NCI-H2029 treated with DMSO at 0.1 percent for 48 hours (cell line): ENCODE data around the gene ZBTB21.
A peak's percentile ranks its signal among the peaks of the same experiment; 100 is the strongest.
"Not testable (repeated sequence)": the region's sequence is repeated elsewhere in the genome, so short reads cannot be mapped to it uniquely, and the experiment has no call there.

ENCODE experiments used
- DNase-seq: peaks from one replicate; lab custom pipeline; 2025; lab: John Stamatoyannopoulos, UW

ZBTB21 gene

DNA sequence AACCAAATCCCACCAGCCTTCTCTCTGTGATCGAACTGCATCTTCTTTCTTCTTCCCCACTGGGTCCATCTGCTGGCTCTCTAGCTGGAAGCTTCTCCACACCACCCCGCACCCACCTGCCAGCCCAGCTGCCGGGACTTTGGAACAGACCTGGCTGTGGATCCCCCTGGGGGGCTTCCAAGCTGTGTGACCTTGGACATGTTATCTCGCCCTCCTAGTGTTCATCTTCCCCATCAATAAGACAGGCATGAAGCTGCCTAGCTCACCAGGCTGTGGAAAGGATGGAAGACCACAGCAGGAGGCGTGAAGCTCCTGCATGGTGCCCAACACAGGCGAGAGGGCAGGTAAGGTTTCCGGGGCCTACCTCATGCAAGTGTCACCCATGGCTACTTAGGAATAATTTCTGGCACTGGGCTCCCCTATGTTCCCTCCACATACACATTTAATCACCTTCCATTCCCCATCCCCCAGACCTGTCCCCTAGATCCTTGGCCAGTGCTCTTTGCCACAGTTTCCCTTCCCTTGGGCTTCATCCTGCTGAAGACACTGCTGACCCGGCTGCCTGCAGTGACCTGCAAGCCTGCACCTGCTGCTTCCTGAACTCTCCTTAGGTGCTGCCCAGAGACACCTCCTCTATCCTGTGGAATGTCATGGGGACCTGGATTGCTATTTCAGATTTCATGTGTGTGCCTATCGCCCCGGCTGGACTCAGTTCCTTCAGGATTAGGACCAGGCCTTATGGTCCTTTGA, 43.1 kb downstream of the ZBTB21 start:
- no peak for DNase-seq

DNA sequence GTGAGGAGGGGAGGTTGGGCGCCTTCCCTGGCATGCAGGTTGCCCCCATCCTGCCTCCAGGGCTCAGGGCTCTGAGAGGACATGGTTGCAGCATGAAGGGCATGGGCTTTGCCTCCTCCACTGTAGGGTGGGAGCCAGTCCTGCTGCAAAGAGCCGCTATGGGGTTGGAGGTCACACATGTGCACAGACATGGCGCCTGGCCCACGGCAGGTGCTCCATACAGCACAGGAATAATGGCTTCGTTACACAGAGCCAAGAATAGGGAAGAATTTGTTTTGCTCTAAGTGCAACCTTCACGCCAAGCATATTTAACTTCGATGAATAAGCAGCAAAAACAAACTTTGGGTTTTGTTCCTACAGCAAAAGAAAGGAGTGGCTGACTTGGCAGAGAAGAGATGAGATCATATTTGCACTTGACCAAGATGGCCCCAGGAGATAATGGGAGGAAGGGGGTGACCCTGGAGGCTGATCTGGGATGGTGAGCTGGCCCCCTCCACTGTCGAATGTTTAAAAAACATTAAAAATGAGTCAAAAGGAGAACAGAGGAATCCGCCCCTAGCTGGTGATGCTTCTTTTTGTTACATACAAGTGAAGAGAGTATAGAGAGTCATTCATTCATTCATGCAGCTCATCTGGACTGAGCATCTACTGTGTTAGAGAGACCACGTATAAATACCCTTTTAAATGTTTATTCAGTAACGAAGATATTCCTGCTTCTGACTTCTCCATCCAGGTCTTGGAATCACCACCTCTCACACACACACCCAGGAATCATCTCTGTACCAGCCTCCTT, 43.9 kb downstream of the ZBTB21 start:
- DNase-seq = no peak

DNA sequence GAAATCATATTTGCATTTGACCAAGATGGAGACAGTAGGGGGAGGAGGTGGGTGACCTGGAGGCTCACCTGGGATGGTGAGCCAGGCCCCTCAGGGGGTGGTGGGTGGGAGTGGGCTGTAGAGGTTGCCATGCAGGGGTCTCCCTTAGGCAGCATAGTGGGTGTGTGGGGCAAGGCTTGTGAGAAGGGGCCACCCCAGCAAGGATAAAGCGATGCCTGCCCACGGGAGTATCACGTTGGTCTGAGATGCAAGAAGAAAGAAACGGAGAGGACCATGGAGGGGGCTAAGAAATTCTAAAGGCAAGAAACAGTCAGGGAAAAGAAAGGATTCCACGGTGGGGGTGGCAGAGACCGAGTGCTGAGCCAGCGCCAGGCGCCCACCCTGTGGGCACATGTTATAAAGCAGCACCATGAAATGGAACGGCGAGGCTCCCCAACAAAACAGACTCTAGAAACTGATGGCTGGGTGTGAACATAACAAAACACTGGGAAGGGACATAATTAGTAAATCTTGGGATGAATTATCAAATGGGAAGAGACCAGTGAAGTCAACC, 44.6 kb downstream of the ZBTB21 start:
- no peak for DNase-seq

DNA sequence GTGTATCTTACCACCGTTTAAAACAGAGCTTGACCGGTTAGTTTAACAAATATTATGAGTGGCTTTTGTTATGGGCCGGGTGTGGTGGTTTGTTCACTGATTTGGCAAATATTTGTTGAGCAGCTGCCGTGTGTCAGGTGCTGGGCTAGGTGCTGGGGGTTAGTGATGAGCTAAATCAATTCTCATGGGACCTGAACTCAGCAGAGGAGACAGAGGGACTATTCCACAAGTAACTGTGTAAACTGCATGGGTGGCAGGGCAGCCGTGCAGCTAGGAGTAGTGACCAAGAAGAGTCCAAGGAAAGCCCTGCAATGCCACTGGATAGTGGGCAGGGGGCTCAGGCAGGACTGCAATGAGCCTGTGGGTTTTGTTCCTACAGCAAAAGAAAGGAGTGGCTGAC, 45.1 kb downstream of the ZBTB21 start:
- DNase-seq = peak; percentile 19

DNA sequence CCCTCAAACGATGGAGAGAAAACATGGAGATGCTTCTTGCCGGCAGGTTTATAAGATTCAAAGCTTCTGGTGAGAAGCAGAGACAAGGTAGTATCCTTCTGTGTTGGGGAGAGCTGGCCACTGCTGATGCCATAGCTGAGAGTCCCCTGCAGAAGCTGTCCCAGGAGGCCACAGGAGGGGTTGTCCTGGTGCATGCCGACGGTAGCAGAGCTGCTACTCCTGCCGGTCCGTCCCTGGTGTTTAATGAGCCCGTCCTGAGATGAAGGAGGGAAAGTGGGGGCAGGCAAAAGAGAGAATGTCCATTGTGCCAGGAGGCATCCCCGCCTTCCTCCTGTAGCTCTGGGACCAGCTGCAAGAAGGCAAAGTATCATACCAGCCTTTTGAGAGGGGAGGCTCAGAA, 46.0 kb downstream of the ZBTB21 start:
- no peak for DNase-seq

DNA sequence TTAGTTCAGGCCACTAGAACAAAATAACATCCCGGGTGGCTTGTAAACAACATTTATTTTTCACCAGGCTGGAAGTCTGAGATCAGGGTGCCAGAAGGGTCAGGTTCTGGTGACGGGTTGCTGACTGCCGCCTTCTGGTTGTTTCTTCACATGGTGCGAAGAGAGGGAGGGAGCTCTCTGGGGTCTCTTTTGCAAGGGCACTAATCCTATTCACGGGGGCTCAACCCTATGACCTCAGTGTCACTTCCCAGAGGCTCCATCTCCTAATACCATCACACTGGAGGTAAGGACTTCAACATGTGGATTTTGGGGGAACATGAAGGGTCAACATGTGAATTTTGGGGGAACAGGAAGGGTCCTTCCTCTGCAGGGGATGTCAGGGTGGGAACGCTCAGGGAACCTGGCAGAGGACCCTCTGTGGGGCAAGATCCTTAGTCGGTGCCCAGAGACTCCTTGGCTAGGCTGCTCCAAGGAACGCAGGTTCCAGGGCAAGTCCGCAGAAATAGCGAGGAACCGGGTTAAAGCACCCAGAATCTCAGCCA, 47.7 kb downstream of the ZBTB21 start:
- no peak for DNase-seq

DNA sequence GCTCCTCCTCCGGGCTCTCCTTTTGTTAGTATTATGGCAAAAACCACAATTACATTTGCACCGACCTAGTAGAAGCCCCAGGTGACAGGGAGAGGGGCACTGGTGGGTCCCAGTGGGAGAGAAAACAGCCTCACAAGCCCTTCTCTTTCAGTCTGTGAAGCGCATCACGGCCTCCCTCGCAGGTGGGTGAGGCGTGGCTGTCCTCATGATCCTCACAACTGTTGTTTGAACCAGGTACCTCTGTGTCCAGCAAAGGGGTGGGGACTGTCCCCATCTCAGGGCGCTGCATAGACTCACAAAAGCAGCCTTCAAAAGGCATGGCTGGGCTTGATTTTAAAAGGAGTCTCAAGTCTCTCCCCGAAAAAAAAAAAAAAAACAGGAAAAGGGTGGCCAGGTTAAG, 48.4 kb downstream of the ZBTB21 start:
- no peak for DNase-seq

DNA sequence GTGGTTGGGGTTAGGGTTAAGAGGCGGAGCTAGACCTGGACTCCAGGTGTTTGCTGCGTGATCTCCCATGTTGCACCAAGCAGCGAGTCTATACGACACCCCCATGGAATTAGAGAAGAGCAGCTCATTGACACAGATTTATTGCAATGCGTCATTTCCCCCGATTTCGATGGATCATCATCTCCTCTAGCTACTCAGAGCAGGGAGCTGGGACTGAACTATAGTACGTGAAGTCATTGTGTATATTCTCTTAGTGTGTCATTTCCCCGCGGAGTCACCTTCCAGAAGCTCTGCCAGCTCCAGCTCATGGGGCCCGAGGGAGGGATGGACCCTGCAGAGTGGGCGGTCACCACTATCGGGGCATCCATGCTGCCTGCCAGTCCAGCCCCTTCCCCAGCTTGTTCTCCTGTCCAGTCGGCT, 48.9 kb downstream of the ZBTB21 start:
- DNase-seq = no peak

DNA sequence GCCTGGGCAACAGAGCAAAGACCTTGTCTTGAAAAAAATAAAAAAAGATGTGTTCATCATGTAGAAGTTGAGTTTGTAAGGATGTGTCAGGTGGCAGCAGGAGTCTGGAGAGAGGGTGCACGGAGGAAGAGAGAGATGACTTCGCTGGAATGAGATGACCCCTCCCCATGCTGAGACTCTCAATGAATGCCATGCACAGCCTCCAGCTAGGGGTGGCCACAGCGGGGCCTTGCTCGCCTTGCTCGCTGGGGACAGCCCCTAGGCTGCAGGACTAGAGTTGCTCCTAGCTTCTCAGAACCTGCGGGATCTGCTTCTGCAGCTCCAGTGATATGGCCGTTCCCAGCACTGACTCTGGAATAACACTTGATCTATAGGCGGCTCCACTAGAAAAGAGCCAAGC, 49.8 kb downstream of the ZBTB21 start:
- DNase-seq = no peak

DNA sequence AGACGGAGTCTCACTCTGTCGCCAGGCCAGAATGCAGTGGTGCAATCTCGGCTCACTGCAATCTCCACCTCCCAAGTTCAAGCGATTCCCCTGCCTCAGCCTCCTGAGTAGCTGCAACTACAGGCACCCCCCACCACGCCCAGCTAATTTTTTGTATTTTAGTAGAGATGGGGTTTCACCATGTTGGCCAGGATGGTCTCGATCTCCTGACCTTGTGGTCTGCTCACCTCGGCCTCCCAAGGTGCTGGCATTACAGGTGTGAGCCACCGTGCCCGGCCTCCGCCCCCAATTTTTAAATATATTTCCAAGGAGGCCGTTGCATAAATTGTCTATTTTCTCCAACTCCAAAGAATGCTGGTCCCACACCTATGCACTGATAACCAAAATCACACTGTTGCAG, 50.5 kb downstream of the ZBTB21 start:
- DNase-seq = not testable (repeated sequence)

DNA sequence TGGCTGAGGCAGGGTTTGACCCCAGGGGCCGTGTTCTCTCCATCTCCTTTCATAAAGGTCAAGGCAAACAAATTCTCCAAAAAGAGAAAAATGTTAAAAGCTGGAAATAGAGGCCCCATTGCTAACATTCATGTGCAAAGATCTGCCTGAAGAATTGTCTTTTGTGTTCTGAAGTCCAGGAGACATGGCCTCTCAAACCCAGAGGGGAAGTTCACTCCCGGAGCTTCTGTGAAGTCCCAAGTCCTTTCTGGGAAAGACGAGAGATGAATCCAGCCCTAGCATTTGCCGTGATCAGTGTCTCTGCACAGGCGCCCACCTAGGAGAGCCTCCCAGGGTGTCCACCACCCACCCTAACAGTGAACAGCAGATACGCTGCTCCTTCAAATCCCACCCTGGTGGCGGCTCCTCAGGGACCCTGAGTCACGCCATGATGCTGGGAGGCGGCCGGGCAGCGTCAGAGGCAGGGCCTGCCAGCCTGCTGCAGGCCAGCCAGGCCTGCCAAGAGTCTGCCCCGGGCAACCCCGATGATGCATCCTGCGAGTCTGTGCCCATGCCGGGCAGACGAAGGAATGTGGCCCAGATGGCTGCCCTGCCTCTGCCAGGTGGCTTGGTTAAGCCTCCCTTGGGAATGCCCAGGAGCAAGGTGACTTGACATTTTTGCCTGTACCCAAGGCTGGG, 51.1 kb downstream of the ZBTB21 start:
- no peak for DNase-seq

DNA sequence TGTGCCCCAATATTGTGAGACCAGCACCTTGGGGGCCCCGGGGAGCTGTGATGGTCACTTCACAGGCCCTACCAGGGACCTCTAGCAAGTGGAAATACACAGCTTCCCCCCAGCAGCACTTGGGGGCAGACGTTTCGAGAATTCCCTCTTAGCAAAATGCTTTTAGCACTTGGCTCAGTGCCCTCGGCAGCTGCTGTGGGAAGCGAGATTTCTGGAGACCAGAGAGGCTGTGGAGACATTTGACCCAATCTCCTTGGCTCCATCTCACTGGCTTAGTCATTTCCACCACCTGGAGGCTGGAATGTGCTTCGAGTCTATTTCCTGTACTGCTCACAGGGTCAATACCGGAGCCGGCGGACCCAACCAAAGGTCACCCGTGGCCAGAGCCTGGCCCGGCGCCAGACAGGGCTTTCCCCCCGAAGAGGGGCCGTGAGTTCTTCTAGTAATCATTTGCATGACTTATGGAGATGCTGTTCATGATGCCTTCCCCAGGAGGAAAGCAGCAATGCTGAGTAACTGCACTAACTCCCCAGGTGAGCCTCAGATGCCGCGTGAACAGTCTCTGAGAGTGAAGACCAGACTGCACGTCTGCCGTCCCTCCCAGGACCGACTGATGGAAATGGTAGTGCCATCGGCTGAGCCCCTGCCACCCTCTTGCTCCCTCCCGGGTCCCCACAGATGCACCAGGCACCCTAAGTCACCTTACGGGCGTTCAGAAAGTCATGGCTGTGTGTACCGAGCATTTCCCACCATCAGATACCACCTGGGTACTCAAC, 52.0 kb downstream of the ZBTB21 start:
- peak; percentile 3 for DNase-seq

DNA sequence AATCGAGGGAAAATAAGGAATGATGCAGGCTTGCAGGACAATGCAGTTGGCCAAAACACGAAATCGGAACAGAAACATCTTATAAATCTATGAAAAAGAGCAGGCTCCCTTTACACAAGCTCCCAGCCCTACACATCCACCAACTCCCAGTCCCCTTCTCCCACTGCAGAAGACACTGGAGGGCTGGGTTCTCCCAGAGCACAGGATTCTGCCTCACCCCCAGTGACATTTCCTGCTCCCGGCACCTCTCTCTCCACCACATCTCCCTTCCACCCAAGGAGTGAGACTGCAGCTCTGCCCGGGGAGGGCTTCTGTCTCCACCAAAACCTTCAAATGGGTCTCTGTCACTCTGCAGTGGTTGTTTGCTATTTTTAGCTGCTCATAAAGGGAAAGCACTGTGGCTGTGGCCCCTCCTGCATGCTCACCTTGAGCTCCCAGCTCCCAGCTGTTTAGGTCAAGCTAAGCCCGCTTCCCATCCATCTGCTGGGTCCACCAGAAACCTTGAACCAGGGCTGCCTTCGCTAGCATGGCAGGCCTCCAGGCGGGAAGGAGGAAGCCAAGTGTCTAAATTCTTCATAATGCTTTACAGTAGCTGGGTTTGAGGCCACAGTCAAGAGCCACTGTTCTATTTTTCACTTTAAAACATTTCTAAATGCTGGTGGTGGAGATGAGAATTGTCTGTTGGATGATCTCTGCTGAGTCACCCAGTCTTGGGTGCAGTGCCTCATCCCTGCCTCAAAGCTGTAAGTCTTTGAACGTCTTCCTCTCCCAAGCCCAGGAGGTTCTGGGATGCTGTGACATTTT, 53.0 kb downstream of the ZBTB21 start:
- DNase-seq = no peak

DNA sequence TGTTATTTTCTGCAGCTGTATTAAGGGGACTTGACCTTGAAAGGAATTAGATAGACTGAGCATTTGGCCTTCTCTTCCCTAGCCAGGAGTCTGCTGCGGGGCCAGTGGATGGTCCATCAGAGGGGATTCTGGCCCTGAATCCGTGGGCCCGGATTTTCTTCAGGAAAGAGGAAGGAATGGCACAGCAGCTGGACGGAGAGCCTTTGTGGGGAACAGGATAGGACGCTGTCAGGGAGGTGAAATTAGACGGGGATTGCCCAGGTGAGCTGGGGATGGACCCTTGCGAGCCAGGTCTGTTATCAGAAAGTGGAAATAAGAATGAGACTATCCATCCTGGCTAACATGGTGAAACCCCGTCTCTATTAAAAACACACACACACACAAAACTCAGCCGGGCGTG, 54.6 kb downstream of the ZBTB21 start:
- DNase-seq = no peak

DNA sequence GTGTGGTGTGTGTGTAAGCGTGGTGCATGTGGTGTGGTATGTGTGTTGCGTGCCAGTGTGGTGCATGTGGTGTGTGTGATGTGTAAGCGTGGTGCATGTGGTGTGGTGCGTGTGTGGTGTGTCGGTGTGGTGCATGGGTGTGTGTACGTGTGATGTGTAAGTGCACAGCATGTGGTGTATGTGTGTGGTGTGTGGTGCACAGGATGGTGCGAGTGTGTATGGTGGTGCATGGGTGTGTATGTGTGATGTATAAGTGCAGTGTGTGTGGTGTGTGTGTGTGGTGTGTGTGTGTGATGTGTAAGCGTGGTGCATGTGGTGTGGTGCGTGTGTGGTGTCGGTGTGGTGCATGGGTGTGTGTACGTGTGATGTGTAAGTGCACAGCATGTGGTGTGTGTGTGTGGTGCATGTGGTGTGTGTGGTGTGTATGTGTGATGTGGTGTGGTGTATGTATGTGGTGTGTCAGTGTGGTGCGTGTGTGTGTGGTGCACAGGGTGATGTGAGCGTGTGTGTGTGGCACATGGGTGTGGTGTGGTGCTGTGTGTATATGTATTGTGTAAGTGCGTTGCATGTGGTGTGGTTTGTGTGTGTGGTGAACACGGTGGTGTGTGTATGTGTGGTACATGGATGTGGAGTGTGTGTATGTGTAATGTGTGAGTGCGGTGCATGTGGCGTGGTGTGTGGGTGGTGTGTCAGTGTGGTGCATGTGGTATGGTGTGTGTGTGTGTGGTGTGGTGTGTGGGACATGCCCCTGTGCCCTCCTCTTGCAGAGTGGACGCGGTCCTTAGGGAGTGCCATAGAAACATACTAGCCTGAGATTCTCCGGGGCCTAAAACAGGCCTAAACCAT, 55.3 kb downstream of the ZBTB21 start:
- DNase-seq = no peak

DNA sequence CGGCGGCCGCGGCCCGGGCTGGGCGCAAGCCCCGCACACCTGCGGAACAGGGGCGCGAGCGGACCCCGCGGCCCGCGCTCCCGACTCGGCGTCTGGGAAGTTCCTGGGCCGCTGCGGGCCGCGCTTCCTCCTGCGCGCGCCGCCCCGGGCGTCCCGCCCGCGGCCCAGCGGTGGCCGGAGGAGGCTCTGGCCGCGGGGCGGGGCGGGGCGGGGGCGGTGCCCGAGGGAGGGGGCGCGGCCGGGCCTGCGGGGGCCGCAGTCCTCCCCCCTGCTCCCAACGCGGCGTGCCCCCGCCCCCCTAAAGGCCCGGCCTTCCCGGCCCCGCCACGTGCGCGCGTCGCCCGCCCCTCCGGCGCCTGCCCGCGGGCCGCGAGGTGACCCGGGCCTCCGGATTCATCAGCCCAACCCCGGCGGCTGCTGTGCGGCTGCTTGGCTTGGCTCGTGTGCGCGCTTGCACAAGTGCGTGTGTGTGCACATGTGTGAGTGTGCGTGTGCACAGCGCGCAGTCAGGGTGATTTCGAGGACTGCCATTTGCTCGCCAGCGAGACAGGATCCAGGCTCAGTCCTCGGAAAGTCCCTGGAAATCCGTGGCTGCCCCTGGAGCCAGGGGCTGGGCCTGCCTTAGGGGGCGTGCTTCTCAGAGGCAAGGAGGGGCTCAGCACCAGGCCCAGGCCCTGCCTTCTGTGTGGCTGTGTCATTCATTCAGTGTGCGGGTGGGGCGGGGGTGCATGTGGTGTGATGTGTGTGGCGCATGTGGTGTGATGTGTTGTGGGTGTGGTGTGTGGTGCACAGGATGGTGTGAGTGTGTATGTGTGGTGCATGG, 56.1 kb downstream of the ZBTB21 start, which contains the start of gene C2CD2:
TSS of gene C2CD2 (minus strand) at position 188 of the 823 bp plus-strand sequence. CDS start 370 bp downstream, outside the sequence.
- no peak for DNase-seq

DNA sequence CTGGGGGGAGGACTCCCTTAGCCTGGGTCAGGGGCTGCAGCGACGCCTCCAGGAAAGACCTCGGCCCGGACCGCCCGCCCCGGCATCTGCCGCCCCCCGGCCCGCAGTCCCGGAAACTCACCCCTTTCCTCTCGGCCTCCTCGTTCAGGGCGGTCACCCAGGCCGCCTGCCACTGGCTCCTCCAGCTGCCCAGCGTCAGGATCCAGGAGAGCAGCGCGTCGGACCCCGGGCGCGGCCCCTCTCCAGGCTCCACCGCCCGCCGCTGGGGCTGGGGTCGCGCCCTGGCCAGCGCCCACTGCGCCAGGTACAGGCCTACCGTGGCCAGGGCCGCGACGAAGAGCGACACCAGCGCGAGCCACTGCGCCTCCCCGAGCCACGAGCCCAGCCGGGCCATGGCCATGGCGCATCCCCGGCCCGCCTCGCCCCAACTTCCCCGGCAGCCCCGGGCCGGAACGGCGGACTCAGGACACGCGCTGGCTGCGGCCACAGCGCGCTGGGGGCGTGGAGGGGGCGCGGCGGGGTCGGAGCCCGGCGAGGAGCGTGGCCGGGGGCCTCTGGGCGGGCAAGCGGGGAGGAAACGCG, 56.8 kb downstream of the ZBTB21 start:
- no peak for DNase-seq

DNA sequence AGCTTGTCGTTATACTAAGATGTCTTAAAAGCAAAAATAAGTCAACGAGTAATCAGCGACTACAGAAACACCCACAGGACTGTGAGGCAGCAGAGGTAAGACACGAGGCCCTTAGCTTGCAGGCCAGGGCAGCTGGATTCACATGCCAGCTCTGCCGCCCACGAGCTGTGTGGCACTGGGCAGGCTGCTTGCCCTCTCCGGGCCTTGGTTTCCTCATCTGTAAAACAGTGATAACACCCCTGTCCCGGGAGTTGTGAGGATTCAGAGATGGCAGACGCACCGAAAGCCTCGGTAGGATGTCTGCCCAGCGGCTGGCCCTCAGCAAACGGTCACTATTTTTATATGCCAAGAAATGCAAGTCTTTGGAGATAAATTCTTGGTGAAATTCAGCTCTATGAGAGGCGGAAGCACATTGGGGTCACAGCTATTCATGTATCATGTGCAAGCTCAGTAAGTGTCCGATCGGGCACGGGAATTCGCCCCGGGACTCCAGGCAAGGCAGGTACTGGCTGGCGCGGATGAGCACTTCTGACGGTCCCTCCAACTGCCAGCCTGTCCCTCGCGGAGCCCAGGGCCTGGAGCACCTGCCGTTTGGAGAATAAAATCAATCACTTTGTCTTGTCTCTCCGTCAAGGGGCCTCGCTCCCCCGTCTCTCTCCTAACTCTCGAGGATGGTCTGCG, 57.5 kb downstream of the ZBTB21 start:
- DNase-seq = no peak
